Spleen (tissue), 11 donors: ENCODE data around the gene YWHAG. TPM values are rescaled to one million over a fixed set of nuclear protein-coding genes. Genes with fewer than 3 reads are reported as not detected.

Experiments
- DNase-seq: peaks from one replicate; pipeline ENCODE4 v3.0.0-alpha.2; 2020
- H3K27ac ChIP-seq, 8 donors: fragments of 200-600 bp; sonication (generic) in 7 of 8; 1 replicate in 4 of 8; 2 replicates in 4 of 8; pipeline versions ENCODE4 v1.5.0 to v1.8.0; 2016 to 2021; ENCODE audit warnings: inconsistent platforms in 4 of 8, mild to moderate bottlenecking in 4 of 8, moderate library complexity in 1 of 8
- H3K27me3 ChIP-seq, 7 donors: fragments of 200-600 bp; sonication (generic) in 6 of 7; replicated peaks in 1 of 7; 1 replicate in 4 of 7; 2 replicates in 3 of 7; pipeline versions ENCODE4 v1.5.0 to v1.8.0; 2016 to 2021; ENCODE audit warnings: inconsistent platforms in 3 of 7, mild to moderate bottlenecking in 1 of 7
- H3K36me3 ChIP-seq, 6 donors: fragments of 200-600 bp; sonication (generic) in 5 of 6; 1 replicate in 4 of 6; 2 replicates in 2 of 6; pipeline versions ENCODE4 v1.5.0 to v1.8.0; 2016 to 2021; ENCODE audit warnings: inconsistent platforms in 2 of 6
- H3K4me1 ChIP-seq, 6 donors: fragments of 200-600 bp; sonication (generic) in 5 of 6; 1 replicate in 3 of 6; 2 replicates in 3 of 6; pipeline versions ENCODE4 v1.5.0 to v1.8.0; 2016 to 2021; ENCODE audit warnings: inconsistent platforms in 3 of 6
- H3K4me3 ChIP-seq, 8 donors: fragments of 200-600 bp; sonication (generic) in 7 of 8; 1 replicate in 4 of 8; 2 replicates in 4 of 8; pipeline versions ENCODE4 v1.5.0 to v1.8.0; 2016 to 2021; ENCODE audit warnings: inconsistent platforms in 4 of 8, mild to moderate bottlenecking in 4 of 8, moderate library complexity in 2 of 8
- H3K9me3 ChIP-seq, 8 donors: fragments of 200-600 bp; sonication (generic) in 7 of 8; 1 replicate in 4 of 8; 2 replicates in 4 of 8; pipeline versions ENCODE4 v1.5.0 to v1.8.0; 2016 to 2021; ENCODE audit warnings: inconsistent platforms in 4 of 8
- CTCF ChIP-seq, 11 experiments: fragments of 200-600 bp in 7 of 11; fragments of 450-650 bp in 4 of 11; sonication (generic) in 4 of 11; IDR thresholded peaks in 8 of 11; conservative IDR thresholded peaks in 3 of 11; 1 replicate in 7 of 11; 2 replicates in 4 of 11; pipeline versions ENCODE4 v1.4.0 to v1.8.0; 2016 to 2021; ENCODE audit warnings: antibody characterized with exemption in 11 of 11, inconsistent platforms in 4 of 11, mild to moderate bottlenecking in 1 of 11
- POLR2A ChIP-seq, 3 donors: fragments of 450-650 bp; IDR thresholded peaks; one replicate each; pipeline ENCODE4 v1.5.1; 2017; ENCODE audit warnings: antibody characterized with exemption in 3 of 3, mild to moderate bottlenecking in 1 of 3
- POLR2AphosphoS5 ChIP-seq, 3 donors: sonication (generic); formaldehyde crosslinking; IDR thresholded peaks; one replicate each; pipeline ENCODE4 v1.5.1; 2017; ENCODE audit warnings: antibody characterized with exemption in 3 of 3
- WGBS, 5 donors: extraction: QIAGEN DNeasy Blood & Tissue Kit in 3 of 5; methylation state at CpG; one replicate each; pipeline versions ENCODE4 v1.1.5 to v1.1.7; 2013 to 2018; 5-methylcytosine and 5-hydroxymethylcytosine counted together
- intact Hi-C: fragments of 100-400 bp; cut with DNase I; formaldehyde crosslinking; loops from one replicate; pipeline ENCODE4 v1.15.0; 2023; ENCODE audit warnings: low total_unique reads
- polyA plus RNA-seq, 3 donors: library from polyadenylated mRNA; stranded (reverse); fragments of 200-250 nt; gene quantifications; one replicate each; pipeline ENCODE4 v1.2.1, GENCODE V29; 2013
- total RNA-seq, 7 donors: library from RNA; depleted of rRNA in 3 of 7; stranded (reverse); fragments of >200 nt in 3 of 7; fragmentation: NEBNext Ultra II Directional in 4 of 7; extraction: Animal tissue kit (Norgen Biotek cat#: 25700) in 4 of 7; gene quantifications; one replicate each; pipeline versions ENCODE4 v1.1.0 to v1.2.1, GENCODE V29; 2016 to 2021
- donor health status: healthy with polysubstance abuse.
- donor health status: DM: no; HTN: no; CAD: no; lungs with moderate emphysema.
- donor health status: DM: no; HTN: no; CAD: no.
- donor health status: Bipolar disorder and iron deficiency.
- donor health status: healthy.
- donor health status: DM: no; HTN: no; CAD: no.
- donor health status: DM: yes; HTN: yes; CAD: no.

Gene YWHAG
- total and polyA plus RNA-seq, 10 donors, result 19.7 to 108 (median 70.4) TPM

- Histone ChIP-seq H3K36me3 (no peaks in the 10 kb centered on the region), H3K27me3 (no peaks in the 10 kb centered on the region), H3K4me3 (no peak overlapping the region), H3K4me1 (peaks cover 0 to 36% (median 14%) of the 10 kb centered on the region in 6 donors), H3K27ac (no peak overlapping the region), H3K9me3 (no peaks in the 10 kb centered on the region)
- TF ChIP-seq POLR2A (IDR thresholded peaks at IDR 0.05) (no peak), POLR2AphosphoS5 (IDR thresholded peaks at IDR 0.05) (no peak), CTCF (IDR thresholded peaks at IDR 0.05 in 8 of 11, conservative IDR thresholded peaks at IDR 0.05 in 3 of 11) (no peak)
- no peak for DNase-seq
- intact Hi-C loops, result no loop called here
- WGBS, 5 donors, result 81 to 93% (median 89%) methylated on average over 9 of the region's 9 CpGs
Measured at GRCh38 chr7:76375251-76375650, 16.5 kb upstream of the YWHAG start.

- H3K36me3 ChIP-seq, result no peaks in the 10 kb centered on the region
- TF ChIP-seq CTCF (IDR thresholded peaks at IDR 0.05 in 8 of 11, conservative IDR thresholded peaks at IDR 0.05 in 3 of 11) (no peak), POLR2AphosphoS5 (IDR thresholded peaks at IDR 0.05) (no peak), POLR2A (IDR thresholded peaks at IDR 0.05) (no peak)
- intact Hi-C loops, result no loop called here
- no peak overlapping the region for H3K4me3 ChIP-seq
- H3K27ac ChIP-seq, result peak overlapping the region in 1 of 8 donors; percentile 9
- no peaks in the 10 kb centered on the region for H3K27me3 ChIP-seq
- DNase-seq, result peak; percentile 41
- H3K9me3 ChIP-seq, result no peaks in the 10 kb centered on the region
- WGBS, 5 donors, result 55 to 69% (median 62%) methylated on average over 9 of the region's 9 CpGs
- peaks cover 0 to 16% (median 0%) of the 10 kb centered on the region in 6 donors for H3K4me1 ChIP-seq
Measured at GRCh38 chr7:76372984-76373833, 14.4 kb upstream of the YWHAG start.

GRCh38 chr7:76371396-76371795 is 12.6 kb upstream of the YWHAG start:
- Histone ChIP-seq H3K9me3 (no peaks in the 10 kb centered on the region), H3K36me3 (no peaks in the 10 kb centered on the region), H3K4me3 (no peak overlapping the region), H3K27ac (no peak overlapping the region), H3K4me1 (peaks cover 0 to 8% (median under 1%) of the 10 kb centered on the region in 6 donors), H3K27me3 (no peaks in the 10 kb centered on the region)
- DNase-seq, result peak; percentile 58
- intact Hi-C loops, result no loop called here
- 89 to 100% (median 93%) methylated on average over 3 of the region's 3 CpGs for WGBS, 5 donors
- TF ChIP-seq CTCF (IDR thresholded peaks at IDR 0.05 in 8 of 11, conservative IDR thresholded peaks at IDR 0.05 in 3 of 11) (no peak), POLR2A (IDR thresholded peaks at IDR 0.05) (no peak)

GRCh38 chr7:76369018-76369417 is 10.2 kb upstream of the YWHAG start:
- peak; percentile 69 for DNase-seq
- 66 to 95% (median 82%) methylated on average over 4 to 6 of the region's 6 CpGs for WGBS, 5 donors
- Histone ChIP-seq H3K27ac (no peak overlapping the region), H3K36me3 (no peaks in the 10 kb centered on the region), H3K4me3 (no peak overlapping the region), H3K4me1 (peaks cover 5 to 32% (median 21%) of the 10 kb centered on the region in 6 donors), H3K9me3 (no peaks in the 10 kb centered on the region), H3K27me3 (no peaks in the 10 kb centered on the region)
- TF ChIP-seq POLR2AphosphoS5 (IDR thresholded peaks at IDR 0.05), result no peak
- TF ChIP-seq POLR2A (IDR thresholded peaks at IDR 0.05), result no peak
- no peak for TF ChIP-seq CTCF (IDR thresholded peaks at IDR 0.05 in 8 of 11, conservative IDR thresholded peaks at IDR 0.05 in 3 of 11)
- intact Hi-C loops, result no loop called here
